Measurements from ENCODE around the gene WHAMM. TPM values are rescaled to one million over a fixed set of nuclear protein-coding genes. Genes with fewer than 3 reads are reported as not detected.

Gene WHAMM
- total RNA-seq, 1 donor from 2014 or later, result 9.3 TPM

Other genes starting within 250 kb of the WHAMM start
- gene CPEB1, start 162.3 kb upstream of the WHAMM start, total RNA-seq, result 10.6 TPM
- 3.7 TPM for gene AP3B2, start 99.8 kb upstream of the WHAMM start, total RNA-seq
- not detected for gene FSD2, start 3.6 kb upstream of the WHAMM start, total RNA-seq
- 18.2 TPM for gene HOMER2, start 143.1 kb downstream of the WHAMM start, total RNA-seq
- 12.3 TPM for gene RAMAC, start 176.6 kb downstream of the WHAMM start, total RNA-seq
- gene C15orf40, start 202.0 kb downstream of the WHAMM start, total RNA-seq, result 6.9 TPM

Measured in vagina (tissue), 1 donor.